NCI-H1048 (cell line): ENCODE measurements around the gene SULT1A1.
"Not testable (repeated sequence)": the region's sequence is repeated elsewhere in the genome, so short reads cannot be mapped to it uniquely, and the experiment has no call there.

Source experiments
- DNase-seq: peaks from one replicate; lab custom pipeline; 2025; lab: John Stamatoyannopoulos, UW

The SULT1A1 gene

GRCh38 chr16:28591355-28591754 is 18.5 kb downstream of the SULT1A1 start:
- no peak for DNase-seq

DNA sequence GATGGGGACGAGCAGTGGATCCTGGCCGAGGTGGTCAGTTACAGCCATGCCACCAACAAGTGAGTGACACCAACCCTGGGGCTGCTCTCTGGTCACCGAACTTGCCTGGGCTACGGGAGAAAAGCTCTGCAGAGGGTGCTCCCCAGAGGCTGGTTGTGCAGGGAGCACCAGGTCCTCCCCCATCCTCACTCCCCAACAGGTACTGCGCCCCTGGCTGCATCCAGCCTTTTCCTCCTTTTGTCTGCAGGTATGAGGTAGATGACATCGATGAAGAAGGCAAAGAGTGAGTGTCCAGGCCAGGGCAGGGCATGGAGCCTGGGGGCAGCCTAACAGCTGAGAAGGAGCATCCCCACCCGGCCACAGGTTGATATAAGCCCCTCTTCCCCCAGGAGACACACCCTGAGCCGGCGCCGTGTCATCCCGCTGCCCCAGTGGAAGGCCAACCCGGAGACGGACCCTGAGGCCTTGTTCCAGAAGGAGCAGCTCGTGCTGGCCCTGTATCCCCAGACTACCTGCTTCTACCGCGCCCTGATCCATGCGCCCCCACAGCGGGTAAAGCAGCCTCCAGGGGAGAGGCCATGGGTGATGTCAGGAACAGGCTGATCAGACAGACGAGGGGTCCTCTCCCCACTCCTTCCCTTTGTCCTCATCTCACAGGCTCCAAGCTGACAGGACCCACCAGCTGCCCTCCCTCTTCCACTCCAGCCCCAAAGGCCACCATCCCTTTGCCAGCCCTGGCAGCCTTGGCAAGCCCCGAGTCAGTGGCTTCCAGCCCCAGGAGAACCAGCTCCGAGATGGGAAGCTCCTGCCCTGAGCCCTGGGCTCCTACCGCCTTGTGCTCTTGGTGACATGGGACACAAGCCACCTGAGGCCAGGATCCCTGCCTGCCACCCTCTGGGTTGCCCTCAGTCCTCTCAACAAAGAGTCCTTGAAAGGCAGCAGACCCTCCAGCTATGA is 19.2 kb downstream of the SULT1A1 start:
- no peak for DNase-seq

DNA sequence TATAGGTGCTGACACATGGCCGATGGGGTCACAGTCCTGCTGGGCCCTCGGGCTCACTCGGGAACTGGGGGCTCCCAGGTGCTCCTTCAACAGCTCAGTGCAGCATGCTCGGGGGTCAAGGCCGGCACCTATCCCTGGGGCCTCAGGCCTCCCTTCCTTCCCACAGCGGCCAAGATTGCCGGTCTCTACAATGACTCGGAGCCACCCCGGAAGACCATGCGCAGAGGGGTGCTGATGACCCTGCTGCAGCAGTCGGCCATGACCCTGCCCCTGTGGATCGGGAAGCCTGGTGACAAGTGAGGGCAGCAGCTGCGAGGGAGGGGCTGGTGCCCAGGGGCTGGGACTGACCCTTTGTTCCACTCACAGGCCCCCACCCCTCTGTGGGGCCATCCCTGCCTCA is 19.9 kb downstream of the SULT1A1 start:
- DNase-seq: no peak

DNA sequence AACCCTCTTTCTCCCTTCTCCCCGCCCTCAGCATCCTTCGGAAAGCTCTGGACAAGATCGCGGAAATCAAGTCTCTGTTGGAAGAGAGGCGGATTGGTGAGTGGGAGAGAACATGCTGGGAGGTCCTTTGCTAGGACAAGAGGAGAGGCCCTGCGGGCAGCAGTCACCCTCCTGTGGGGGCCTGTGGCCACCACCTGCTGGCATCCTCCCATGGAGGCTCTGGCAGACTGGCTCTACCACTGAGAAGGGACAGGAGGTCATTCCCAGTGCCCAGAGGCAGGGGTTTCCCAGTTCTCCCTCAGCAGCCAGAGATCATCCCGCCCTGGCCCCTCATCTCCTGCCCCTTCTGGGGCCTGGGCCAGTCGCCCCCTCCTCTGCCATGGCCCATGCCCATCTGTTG is 20.8 kb downstream of the SULT1A1 start:
- DNase-seq: no peak

DNA sequence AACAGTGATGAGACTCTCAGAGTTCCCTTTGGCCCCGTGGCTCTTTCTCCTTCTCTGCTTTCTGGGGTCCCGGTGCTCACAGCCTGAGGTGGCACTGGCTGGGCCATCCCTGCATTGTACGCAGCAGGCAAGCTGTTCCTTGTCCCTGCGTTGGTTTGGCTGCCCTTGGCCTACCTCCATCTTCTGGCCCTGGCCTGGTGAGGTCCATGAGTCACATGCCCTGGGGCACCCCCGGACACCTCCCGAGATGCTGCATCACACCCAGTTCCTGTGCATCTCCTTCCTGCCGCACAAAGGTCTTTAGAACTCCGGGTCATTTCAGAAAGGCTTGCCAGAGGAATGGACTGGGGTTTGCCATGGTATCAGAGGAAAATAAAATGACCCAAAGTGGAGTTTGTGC is 22.5 kb downstream of the SULT1A1 start:
- DNase-seq: no peak

DNA sequence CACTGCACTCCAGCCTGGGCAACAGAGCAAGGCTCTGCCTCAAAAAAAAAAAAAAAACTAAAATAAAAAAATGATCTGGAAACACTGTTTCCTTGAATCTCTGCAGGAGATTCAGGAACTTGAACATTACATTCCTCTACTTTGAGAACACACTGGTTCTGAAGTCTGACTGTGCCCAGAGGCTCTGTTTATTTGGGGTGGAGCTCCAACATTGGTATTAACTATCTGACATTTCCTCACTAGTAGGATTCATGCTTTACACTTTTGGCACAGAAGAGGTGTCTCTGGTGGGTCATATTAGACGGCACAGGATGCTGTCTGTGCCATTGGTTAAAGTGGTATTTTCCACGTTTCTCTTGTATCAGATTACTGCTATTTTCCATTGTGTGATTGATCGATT is 23.4 kb downstream of the SULT1A1 start:
- DNase-seq: no peak

GRCh38 chr16:28585674-28586073 is 24.2 kb downstream of the SULT1A1 start:
- DNase-seq: no peak

DNA sequence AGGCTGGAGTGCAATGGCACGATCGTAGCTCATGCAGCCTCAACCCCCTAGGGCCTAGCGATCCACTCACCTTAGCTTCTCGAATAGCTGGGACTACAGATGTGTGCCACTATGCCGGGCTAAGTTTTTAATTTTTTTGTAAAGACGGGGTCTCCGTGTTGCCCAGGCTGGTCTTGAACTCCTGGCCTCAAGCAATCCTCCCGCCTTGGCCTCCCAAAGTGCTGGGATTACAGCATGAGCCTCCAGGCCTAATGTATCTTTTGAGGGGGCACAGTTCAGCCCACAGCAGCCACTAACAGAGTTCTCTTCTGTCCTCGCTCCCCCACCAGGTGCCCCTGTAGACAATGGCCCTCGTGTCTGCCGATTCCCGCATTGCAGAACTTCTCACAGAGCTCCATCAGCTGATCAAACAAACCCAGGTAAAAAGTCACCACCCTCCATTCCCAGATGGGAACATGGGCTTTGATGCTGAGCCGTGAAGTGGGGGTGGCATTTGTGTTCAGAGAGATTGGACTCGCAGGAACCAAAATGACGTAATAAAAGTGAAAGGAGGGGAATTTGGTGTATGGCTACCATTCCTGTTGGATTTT is 29.0 kb downstream of the SULT1A1 start:
- DNase-seq: no peak

DNA sequence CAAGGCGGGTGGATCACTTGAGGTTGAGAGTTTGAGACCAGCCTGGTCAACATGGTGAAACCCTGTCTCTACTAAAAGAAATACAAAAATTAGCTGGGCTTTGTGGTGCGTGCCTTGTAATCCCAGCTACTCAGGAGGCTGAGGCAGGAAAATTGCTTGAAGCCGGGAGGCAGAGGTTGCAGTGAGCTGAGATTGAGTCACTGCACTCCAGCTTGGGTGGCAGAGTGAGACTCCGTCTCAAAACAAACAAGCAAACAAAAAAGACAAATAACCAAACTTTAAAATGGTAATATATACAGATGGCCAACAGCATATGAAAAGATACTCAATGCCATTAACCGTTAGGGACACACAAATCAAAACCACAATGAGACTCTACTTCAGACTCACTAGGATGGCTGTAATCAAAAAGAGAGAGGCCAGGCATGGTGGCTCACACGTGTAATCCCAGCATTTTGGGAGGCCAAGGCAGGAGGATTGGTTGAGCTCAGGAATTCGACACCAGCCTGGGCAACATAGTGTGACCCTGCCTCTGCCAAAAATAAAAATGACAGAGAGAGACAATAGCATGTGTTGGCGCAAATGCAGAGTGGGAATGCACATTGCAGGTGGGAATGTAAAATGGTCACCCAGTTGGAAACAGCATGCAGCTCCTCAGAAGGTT is 34.3 kb downstream of the SULT1A1 start:
- no peak for DNase-seq

DNA sequence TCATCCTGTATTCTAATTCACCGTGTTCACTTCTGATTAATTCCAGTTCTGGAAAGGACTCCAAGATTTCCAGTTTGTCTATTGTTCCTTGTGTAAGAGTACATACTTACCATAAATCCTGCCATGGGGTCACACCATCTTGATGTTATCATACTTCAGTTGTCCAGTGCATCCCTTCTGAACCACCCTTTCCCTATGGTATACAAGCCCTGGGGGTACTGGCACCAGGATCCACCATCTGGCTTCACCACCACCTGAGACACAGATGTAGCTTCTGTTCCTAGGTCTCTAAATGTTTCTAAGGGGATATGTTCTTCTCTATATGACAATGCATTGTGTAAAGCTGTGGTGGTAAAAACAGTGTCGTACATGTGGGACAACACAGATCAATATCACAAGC is 34.9 kb downstream of the SULT1A1 start:
- no peak for DNase-seq

DNA sequence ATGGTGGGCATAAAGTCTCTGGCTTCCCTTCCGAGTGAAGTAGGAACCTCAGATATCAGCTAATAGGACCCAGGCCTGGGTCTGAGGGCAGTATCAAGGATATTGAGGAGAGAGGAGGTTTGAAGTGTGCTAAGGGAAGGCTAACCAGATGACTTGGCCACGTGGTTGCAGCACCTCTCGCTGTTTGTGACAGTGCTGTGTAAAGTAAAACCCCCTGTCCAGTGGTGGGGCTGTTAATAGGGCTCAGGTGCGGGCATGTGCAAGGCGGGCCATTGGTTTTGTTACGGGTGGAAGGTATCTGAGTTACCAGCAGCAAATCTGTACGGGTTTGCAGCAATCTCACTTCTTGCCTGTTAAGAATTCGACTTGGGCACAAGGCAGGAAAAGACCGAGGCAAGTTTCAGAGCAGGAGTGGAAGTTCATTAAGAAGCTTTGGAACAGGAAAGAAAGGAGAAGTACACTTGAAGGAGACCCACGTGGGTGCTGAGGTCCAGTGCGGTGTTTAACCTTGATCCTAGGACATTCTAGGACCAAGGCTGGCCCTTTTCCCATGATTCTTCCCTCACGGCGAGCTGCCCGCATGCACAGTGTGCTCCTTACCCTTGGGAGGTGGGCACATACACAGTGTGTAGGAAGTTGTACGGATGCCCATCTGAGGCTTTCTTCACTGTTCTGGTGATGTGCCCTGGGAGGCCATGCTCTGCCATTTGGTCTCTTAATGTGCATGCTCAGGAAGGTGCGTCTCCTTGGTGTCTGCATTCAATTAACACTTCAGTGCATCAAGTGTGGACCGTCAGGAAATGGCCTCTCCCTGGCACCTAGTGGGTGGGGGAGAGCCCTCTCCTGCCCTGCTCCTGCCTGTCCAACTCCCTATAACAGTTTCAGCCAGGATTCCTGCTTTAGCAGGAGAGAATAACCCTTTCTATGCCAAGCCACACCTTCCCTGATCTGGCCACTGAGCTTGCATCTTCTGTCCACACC is 35.8 kb downstream of the SULT1A1 start:
- no peak for DNase-seq

GRCh38 chr16:28572696-28573510 is 36.9 kb downstream of the SULT1A1 start:
- DNase-seq: no peak

GRCh38 chr16:28569968-28570752 is 39.7 kb downstream of the SULT1A1 start:
- DNase-seq: no peak

DNA sequence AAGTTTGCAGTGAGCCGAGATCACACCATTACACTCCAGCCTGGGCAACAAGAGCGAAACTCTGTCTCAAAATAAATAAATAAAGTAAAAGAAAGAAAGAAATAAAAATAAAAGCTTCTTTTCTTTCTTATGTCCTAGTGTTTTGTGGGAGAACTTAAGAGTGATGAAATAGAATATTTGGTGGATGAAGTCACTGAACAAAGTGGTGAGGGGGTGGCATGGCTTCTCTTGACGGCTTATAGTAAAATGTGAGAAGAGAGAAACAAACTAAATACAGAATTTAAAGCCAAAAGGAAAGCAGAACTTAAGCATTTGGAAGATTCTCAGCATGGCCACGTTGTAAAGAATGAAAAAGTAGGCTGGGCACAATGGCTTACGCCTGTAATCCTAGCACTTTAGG is 40.8 kb downstream of the SULT1A1 start:
- no peak for DNase-seq

DNA sequence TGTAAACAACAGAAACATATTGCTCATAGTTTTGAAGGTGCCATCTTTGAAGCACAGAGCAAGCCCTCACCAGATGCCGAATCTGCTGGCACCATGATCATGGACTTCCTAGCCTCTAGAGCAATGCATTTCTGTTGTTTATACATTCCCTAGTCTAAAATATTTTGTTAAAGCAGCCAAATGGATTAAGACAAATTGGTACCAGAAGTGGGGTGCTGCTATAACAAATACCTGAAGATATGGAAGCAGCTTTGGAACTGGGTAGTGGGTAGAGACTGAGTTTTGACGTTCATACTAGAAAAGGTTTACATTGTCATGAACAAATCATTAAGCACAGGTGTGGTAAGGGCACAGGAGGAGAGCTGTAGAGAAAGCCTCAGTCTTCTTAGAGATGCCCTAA is 42.6 kb downstream of the SULT1A1 start:
- no peak for DNase-seq

GRCh38 chr16:28566233-28566925 is 43.5 kb downstream of the SULT1A1 start:
- DNase-seq: not testable (repeated sequence)

- DNase-seq: no peak
Observed at GRCh38 chr16:28563218-28563617, 46.6 kb downstream of the SULT1A1 start.

DNA sequence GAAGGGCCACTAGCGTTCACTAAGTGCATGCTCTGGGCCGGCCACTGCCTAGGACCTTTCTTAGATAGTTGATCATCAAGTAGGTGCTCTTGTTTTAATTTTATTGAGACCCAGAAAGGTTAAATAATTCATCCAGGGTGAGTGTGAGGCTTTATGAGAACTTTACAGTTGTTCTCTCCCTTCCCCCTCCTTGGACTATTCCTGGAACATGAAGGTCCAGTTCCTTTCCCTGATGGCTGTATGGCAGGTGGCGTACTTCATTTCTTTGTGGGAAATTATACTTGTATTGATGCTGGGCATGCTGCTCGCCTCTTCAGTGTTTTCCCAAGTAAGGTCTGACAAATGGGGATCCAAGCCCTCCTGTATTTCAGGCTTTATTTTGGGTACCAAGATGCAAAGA is 47.6 kb downstream of the SULT1A1 start:
- no peak for DNase-seq

- DNase-seq: no peak
Observed at GRCh38 chr16:28561557-28562187, 48.2 kb downstream of the SULT1A1 start.
